Upper lobe of left lung (tissue), 6 donors: ENCODE measurements around the gene H2AZ1. TPM values are rescaled to one million over a fixed set of nuclear protein-coding genes. Genes with fewer than 3 reads are reported as not detected.

Experiments
- ATAC-seq, 2 donors: fragments of 200-7000 bp; cut with Tn5 transposase; one replicate each; pipeline ENCODE4 v1.9.1; 2022; ENCODE audit warnings: mild to moderate bottlenecking in 2 of 2, moderate library complexity in 2 of 2; ENCODE audit not compliant: low FRiP score in 2 of 2
- DNase-seq, 2 donors: peaks; one replicate each; pipeline ENCODE4 v3.0.0-alpha.2; 2019 to 2020
- H3K27ac ChIP-seq, 4 donors: fragments of 200-600 bp; sonication (generic); one replicate each; pipeline ENCODE4 v1.5.1; 2016 to 2019
- H3K27me3 ChIP-seq, 4 donors: fragments of 200-600 bp; sonication (generic); one replicate each; pipeline ENCODE4 v1.5.1; 2017 to 2019
- H3K36me3 ChIP-seq, 4 donors: fragments of 200-600 bp; sonication (generic); one replicate each; pipeline ENCODE4 v1.5.1; 2016 to 2019
- H3K4me1 ChIP-seq, 4 donors: fragments of 200-600 bp; sonication (generic); one replicate each; pipeline ENCODE4 v1.5.1; 2018 to 2019
- H3K4me3 ChIP-seq, 4 donors: fragments of 200-600 bp; sonication (generic); one replicate each; pipeline ENCODE4 v1.5.1; 2017 to 2019; ENCODE audit warnings: mild to moderate bottlenecking in 2 of 4, moderate library complexity in 1 of 4
- H3K9me3 ChIP-seq, 4 donors: fragments of 200-600 bp; sonication (generic); one replicate each; pipeline ENCODE4 v1.5.1; 2018 to 2019
- EP300 ChIP-seq, 4 donors: sonication (generic); formaldehyde crosslinking; IDR thresholded peaks; one replicate each; pipeline ENCODE4 v1.5.1; 2017; ENCODE audit warnings: antibody characterized with exemption in 4 of 4, control low read depth in 2 of 4
- POLR2A ChIP-seq, 4 donors: fragments of 450-650 bp; IDR thresholded peaks; one replicate each; pipeline ENCODE4 v1.5.1; 2016 to 2017; ENCODE audit warnings: antibody characterized with exemption in 4 of 4, mild to moderate bottlenecking in 2 of 4
- POLR2AphosphoS5 ChIP-seq, 2 donors: sonication (generic); formaldehyde crosslinking; IDR thresholded peaks; one replicate each; pipeline ENCODE4 v1.5.1; 2017; ENCODE audit warnings: antibody characterized with exemption in 2 of 2
- WGBS, 2 donors: methylation state at CpG; one replicate each; pipeline ENCODE4 v1.1.5; 2017 to 2018; 5-methylcytosine and 5-hydroxymethylcytosine counted together
- total RNA-seq, 6 donors: library from RNA; depleted of rRNA in 4 of 6; stranded (reverse); fragments of >200 nt in 4 of 6; gene quantifications; one replicate each; pipeline versions ENCODE4 v1.1.0 to v1.2.1, GENCODE V29; 2016 to 2021
- TF ChIP-seq, protein P1 (sequence below), 6 experiments: fragments of 450-650 bp in 4 of 6; fragments of 200-600 bp in 2 of 6; sonication (generic) in 2 of 6; IDR thresholded peaks; one replicate each; pipeline ENCODE4 v1.5.1; 2016 to 2019; ENCODE audit warnings: antibody characterized with exemption in 6 of 6
- donor health status: DM: no; HTN: no; CAD: no; lungs with moderate emphysema.
- donor health status: DM: no; HTN: yes; CAD: no; lungs with severe emphysema.

H2AZ1 gene
- 100 to 1,000 TPM in 4 of 6 donors, 10 to 100 TPM in 2; 21.0 to 144 (median 112) TPM for total RNA-seq

DNA sequence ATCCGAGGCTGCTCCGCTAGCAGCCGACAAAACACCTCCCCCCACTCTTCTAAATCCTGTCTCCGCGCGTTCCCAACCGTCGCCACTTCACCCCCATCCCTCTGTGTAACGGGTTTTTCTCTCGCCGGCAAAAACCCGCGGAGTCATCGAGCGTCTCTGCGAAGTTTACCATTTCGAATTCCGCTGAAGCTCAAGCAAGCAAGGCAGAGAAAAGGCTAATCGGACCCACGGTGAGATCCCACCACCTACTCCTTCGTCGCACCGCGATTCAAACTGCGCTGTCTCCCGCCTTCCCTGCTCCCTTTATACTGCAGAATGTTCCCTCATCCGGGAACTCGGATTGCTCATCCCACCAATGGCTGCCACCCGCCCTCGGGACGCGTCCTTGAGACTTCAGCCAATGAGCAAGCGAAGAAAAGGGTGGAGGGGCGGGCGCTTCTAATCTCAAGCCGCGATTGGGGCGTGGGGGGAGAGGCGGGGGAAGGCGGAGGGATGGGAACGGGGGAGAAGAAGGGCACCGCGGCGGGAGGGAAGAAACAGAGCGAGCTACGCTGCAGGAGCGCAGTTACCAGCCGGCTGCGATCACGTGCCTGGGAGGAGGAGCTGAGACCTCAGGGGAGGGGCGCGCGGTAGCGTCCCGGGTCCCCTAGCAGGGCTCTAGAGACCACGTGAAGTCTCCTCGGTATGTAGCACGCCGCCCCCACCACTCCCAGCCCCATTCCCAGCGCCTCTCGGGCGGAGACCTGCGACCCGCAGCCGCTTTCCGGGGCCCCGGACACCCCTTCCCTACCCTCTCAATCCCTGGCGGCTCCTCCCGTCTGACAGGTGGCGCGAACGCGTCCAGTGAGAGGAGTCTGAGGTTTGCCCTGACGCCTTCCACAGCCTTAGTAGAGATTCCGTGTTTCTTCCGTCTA lies at the start of gene H2AZ1:
Gene H2AZ1, minus strand, starts transcription at position 277 of the 914 bp plus-strand sequence. Its CDS starts 105 bp downstream, at position 172.
- H3K27me3 ChIP-seq = no peaks in the 10 kb centered on the region
- peaks cover 0 to 12% (median 4%) of the 10 kb centered on the region in 4 donors for H3K36me3 ChIP-seq
- H3K4me3 ChIP-seq = peak within 1 kb of the TSS; percentile 59 to 90 (median 84)
- no peaks in the 10 kb centered on the region for H3K9me3 ChIP-seq
- H3K4me1 ChIP-seq = peaks cover 27 to 34% (median 30%) of the 10 kb centered on the region in 4 donors
- TF ChIP-seq EP300 (IDR thresholded peaks at IDR 0.05) (peak in 1 of 4 donors; percentile 51), POLR2AphosphoS5 (IDR thresholded peaks at IDR 0.05) (peak; percentile 96 to 99), POLR2A (IDR thresholded peaks at IDR 0.05) (peak in 3 of 4 donors; percentile 85 to 96 (median 96))
- TF ChIP-seq, protein P1, sequence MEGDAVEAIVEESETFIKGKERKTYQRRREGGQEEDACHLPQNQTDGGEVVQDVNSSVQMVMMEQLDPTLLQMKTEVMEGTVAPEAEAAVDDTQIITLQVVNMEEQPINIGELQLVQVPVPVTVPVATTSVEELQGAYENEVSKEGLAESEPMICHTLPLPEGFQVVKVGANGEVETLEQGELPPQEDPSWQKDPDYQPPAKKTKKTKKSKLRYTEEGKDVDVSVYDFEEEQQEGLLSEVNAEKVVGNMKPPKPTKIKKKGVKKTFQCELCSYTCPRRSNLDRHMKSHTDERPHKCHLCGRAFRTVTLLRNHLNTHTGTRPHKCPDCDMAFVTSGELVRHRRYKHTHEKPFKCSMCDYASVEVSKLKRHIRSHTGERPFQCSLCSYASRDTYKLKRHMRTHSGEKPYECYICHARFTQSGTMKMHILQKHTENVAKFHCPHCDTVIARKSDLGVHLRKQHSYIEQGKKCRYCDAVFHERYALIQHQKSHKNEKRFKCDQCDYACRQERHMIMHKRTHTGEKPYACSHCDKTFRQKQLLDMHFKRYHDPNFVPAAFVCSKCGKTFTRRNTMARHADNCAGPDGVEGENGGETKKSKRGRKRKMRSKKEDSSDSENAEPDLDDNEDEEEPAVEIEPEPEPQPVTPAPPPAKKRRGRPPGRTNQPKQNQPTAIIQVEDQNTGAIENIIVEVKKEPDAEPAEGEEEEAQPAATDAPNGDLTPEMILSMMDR (IDR thresholded peaks at IDR 0.05) = peak in 1 of 6 experiments; percentile 11
- peak within 1 kb of the TSS; percentile 78 to 99 (median 96) for H3K27ac ChIP-seq
- ATAC-seq = peak; percentile 93 to 97
- DNase-seq = peak; percentile 94 to 98
- 0 to 1% methylated on average over 40 to 72 of the region's 76 CpGs for WGBS, 2 donors

DNA sequence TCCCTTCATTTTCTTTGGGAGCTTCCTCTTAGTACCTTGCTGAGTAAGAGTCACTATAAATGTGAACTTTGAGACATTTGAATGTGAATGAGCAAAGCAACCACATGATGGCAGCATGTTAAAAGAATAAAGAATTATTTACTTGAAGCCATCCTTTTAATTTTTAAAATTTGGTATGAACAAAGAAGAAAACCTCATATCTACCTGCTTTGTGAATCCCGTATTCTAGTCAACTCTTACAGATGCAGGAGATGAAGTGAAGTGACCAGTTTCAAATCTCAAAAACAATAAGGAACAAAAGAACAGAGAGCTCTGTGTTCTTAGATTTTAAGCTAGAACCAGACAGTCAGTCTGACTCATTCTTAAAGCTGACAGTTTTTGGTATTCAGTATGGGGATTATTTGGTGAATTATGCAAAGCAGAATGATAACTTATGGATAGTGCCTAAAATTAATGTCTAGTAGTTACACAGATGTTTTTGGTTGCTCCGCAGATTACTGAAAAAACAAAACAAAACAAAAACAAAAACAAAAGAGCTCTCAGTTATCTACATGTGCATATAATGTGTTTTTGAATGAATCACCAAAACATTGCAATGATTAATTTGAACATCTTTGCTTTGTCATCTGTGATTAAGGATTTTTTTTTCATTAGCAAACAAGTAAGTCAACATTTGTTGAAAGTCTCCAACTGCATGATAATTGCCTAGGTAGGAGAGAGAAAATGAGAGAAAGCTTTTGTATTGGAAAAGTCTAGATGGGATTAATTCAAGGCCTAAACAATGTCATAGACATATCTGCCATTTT lies 48.2 kb upstream of the H2AZ1 start:
- H3K27me3 ChIP-seq = no peaks in the 10 kb centered on the region
- H3K4me3 ChIP-seq = no peak overlapping the region
- ATAC-seq (no peak), DNase-seq (no peak)
- no peaks in the 10 kb centered on the region for H3K36me3 ChIP-seq
- no peaks in the 10 kb centered on the region for H3K9me3 ChIP-seq
- no peaks in the 10 kb centered on the region for H3K4me1 ChIP-seq
- WGBS, 2 donors = 70 to 71% methylated on average over 2 of the region's 2 CpGs
- TF ChIP-seq POLR2AphosphoS5 (IDR thresholded peaks at IDR 0.05) = no peak
- TF ChIP-seq, protein P1 (IDR thresholded peaks at IDR 0.05) = peak in 4 of 6 experiments; percentile 19 to 21 (median 20)
- no peak for TF ChIP-seq POLR2A (IDR thresholded peaks at IDR 0.05)
- H3K27ac ChIP-seq = no peak overlapping the region

DNA sequence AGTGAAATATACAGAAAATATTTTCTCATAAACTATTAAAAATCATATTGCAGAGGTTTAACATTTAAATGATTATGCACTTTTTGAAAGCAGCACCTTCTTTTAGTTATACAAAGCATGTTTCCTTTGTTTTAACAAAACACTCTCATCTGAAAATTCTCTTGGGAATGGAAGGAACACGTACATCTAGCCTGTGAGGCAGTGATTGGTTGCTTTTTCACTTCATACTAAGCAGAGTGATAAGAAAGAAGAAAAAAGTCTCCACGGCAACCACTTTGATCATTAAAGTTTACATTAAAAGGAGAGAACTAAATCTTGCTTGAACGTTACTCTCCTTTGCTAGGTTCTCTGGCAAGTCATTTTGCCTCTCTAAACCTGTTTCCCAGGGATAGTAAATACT lies 41.7 kb upstream of the H2AZ1 start:
- no peak for TF ChIP-seq EP300 (IDR thresholded peaks at IDR 0.05)
- TF ChIP-seq, protein P1 (IDR thresholded peaks at IDR 0.05) = no peak
- no peak for TF ChIP-seq POLR2AphosphoS5 (IDR thresholded peaks at IDR 0.05)
- TF ChIP-seq POLR2A (IDR thresholded peaks at IDR 0.05) = no peak
- no peaks in the 10 kb centered on the region for H3K36me3 ChIP-seq
- H3K9me3 ChIP-seq = no peaks in the 10 kb centered on the region
- no peaks in the 10 kb centered on the region for H3K4me1 ChIP-seq
- ATAC-seq (no peak), DNase-seq (no peak)
- H3K27ac ChIP-seq = no peak overlapping the region
- 29 to 43% methylated on average over 3 of the region's 3 CpGs for WGBS, 2 donors
- no peaks in the 10 kb centered on the region for H3K27me3 ChIP-seq
- H3K4me3 ChIP-seq = no peak overlapping the region

DNA sequence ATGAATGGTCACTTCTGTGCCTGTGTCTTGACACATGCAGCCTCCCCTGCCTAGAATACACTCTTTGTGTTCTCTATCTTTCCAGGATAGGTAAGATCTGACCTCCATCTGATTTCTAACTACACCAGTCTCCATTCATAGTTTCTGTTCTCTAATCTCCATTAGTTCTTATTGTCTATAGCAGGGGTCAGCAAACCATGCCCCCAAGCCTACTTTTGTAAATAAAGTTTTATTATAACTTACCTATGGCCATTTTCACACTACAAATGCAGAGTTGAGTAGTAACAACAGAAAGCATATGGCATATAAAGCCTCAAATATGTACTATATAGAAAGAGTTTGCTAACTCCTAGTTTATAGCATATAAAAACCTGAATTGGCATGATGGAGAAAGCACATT lies 37.6 kb upstream of the H2AZ1 start:
- no peak overlapping the region for H3K27ac ChIP-seq
- H3K36me3 ChIP-seq = no peaks in the 10 kb centered on the region
- TF ChIP-seq POLR2AphosphoS5 (IDR thresholded peaks at IDR 0.05) = no peak
- TF ChIP-seq EP300 (IDR thresholded peaks at IDR 0.05) = no peak
- no peak for TF ChIP-seq POLR2A (IDR thresholded peaks at IDR 0.05)
- TF ChIP-seq, protein P1 (IDR thresholded peaks at IDR 0.05) = no peak
- H3K27me3 ChIP-seq = no peaks in the 10 kb centered on the region
- H3K4me3 ChIP-seq = no peak overlapping the region
- ATAC-seq = no peak
- H3K9me3 ChIP-seq = no peaks in the 10 kb centered on the region
- DNase-seq = no peak
- H3K4me1 ChIP-seq = no peaks in the 10 kb centered on the region
